ENCODE measurements around the gene L3MBTL3. TPM values are rescaled to one million over a fixed set of nuclear protein-coding genes. Genes with fewer than 3 reads are reported as not detected.

L3MBTL3 gene
- total RNA-seq, 4 donors from 2014 or later, result 8.1 to 57.6 (median 21.9) TPM

- intact Hi-C loops (cut with DNase I; ENCODE audit: low total_unique reads), result no loop called here
- Histone ChIP-seq H3K4me1 (peaks cover 0 to 18% (median 0%) of the 10 kb centered on the region in 4 donors), H3K9me3 (no peaks in the 10 kb centered on the region), H3K27me3 (no peaks in the 10 kb centered on the region), H3K36me3 (no peaks in the 10 kb centered on the region), H3K4me3 (no peak overlapping the region), H3K27ac (no peak overlapping the region)
- TF ChIP-seq POLR2AphosphoS5 (IDR thresholded peaks at IDR 0.05), result no peak
- TF ChIP-seq EP300 (IDR thresholded peaks at IDR 0.05; ENCODE audit: low read depth), result no peak
- TF ChIP-seq POLR2A (IDR thresholded peaks at IDR 0.05), result no peak
- TF ChIP-seq CTCF (IDR thresholded peaks at IDR 0.05), result no peak
- DNase-seq, result no peak
- 62 to 72% methylated on average over 2 of the region's 2 CpGs for WGBS, 2 donors (ENCODE audit: low coverage in 1 of 2)
- in situ Hi-C loops (cut with MboI; ENCODE audit: low pct_ligation_motif_present in 1 of 4, low pct_unique_long_range_greater_than_20kb in 1 of 4, low sequenced_read_pairs in 3 of 4), result no loop called here
Observed at GRCh38 chr6:130136798-130137197, 118.4 kb downstream of the L3MBTL3 start.

- 76 to 85% methylated on average over 6 to 7 of the region's 7 CpGs for WGBS, 2 donors (ENCODE audit: low coverage in 1 of 2)
- in situ Hi-C loops (cut with MboI; ENCODE audit: low pct_ligation_motif_present in 1 of 4, low pct_unique_long_range_greater_than_20kb in 1 of 4, low sequenced_read_pairs in 3 of 4), result no loop called here
- TF ChIP-seq EP300 (IDR thresholded peaks at IDR 0.05; ENCODE audit: low read depth) (no peak), POLR2AphosphoS5 (IDR thresholded peaks at IDR 0.05) (no peak), CTCF (IDR thresholded peaks at IDR 0.05) (no peak), POLR2A (IDR thresholded peaks at IDR 0.05) (no peak)
Observed at GRCh38 chr6:130138116-130138908, 119.9 kb downstream of the L3MBTL3 start.

GRCh38 chr6:130138909-130139242 lies 120.5 kb downstream of the L3MBTL3 start:
- in situ Hi-C loops (cut with MboI; ENCODE audit: low pct_ligation_motif_present in 1 of 4, low pct_unique_long_range_greater_than_20kb in 1 of 4, low sequenced_read_pairs in 3 of 4) (no loop called here), intact Hi-C loops (cut with DNase I; ENCODE audit: low total_unique reads) (no loop called here)
- Histone ChIP-seq H3K9me3 (no peaks in the 10 kb centered on the region), H3K27ac (no peak overlapping the region), H3K36me3 (no peaks in the 10 kb centered on the region), H3K27me3 (no peaks in the 10 kb centered on the region), H3K4me1 (peaks cover 0 to 5% (median 0%) of the 10 kb centered on the region in 4 donors), H3K4me3 (no peak overlapping the region)
- TF ChIP-seq EP300 (IDR thresholded peaks at IDR 0.05; ENCODE audit: low read depth), result no peak
- TF ChIP-seq POLR2AphosphoS5 (IDR thresholded peaks at IDR 0.05), result no peak
- no peak for TF ChIP-seq POLR2A (IDR thresholded peaks at IDR 0.05)
- TF ChIP-seq CTCF (IDR thresholded peaks at IDR 0.05), result no peak
- WGBS, 2 donors (ENCODE audit: low coverage in 1 of 2), result 71 to 80% methylated on average over 3 of the region's 3 CpGs
- DNase-seq, result no peak

More at GRCh38 chr6:130138116-130138908, 119.9 kb downstream of the L3MBTL3 start:
- Histone ChIP-seq H3K9me3 (no peaks in the 10 kb centered on the region), H3K4me1 (peaks cover 0 to 7% (median 0%) of the 10 kb centered on the region in 4 donors), H3K27ac (no peak overlapping the region), H3K27me3 (no peaks in the 10 kb centered on the region), H3K36me3 (no peaks in the 10 kb centered on the region), H3K4me3 (no peak overlapping the region)
- no peak for DNase-seq
- intact Hi-C loops (cut with DNase I; ENCODE audit: low total_unique reads), result no loop called here

GRCh38 chr6:130140084-130140483 lies 121.7 kb downstream of the L3MBTL3 start:
- Histone ChIP-seq H3K9me3 (no peaks in the 10 kb centered on the region), H3K27me3 (no peaks in the 10 kb centered on the region), H3K4me3 (no peak overlapping the region), H3K4me1 (no peaks in the 10 kb centered on the region), H3K27ac (no peak overlapping the region), H3K36me3 (no peaks in the 10 kb centered on the region)
- WGBS, 2 donors (ENCODE audit: low coverage in 1 of 2), result 88 to 98% methylated on average over 2 of the region's 2 CpGs
- DNase-seq, result no peak
- TF ChIP-seq EP300 (IDR thresholded peaks at IDR 0.05; ENCODE audit: low read depth), result no peak
- no peak for TF ChIP-seq POLR2AphosphoS5 (IDR thresholded peaks at IDR 0.05)
- TF ChIP-seq POLR2A (IDR thresholded peaks at IDR 0.05), result no peak
- no peak for TF ChIP-seq CTCF (IDR thresholded peaks at IDR 0.05)
- in situ Hi-C loops (cut with MboI; ENCODE audit: low pct_ligation_motif_present in 1 of 4, low pct_unique_long_range_greater_than_20kb in 1 of 4, low sequenced_read_pairs in 3 of 4) (no loop called here), intact Hi-C loops (cut with DNase I; ENCODE audit: low total_unique reads) (no loop called here)

Data from transverse colon (tissue), 4 donors.